ENCODE results near the gene KCNH4.
"Not testable (repeated sequence)": the region's sequence is repeated elsewhere in the genome, so short reads cannot be mapped to it uniquely, and the experiment has no call there.

The KCNH4 gene

DNA sequence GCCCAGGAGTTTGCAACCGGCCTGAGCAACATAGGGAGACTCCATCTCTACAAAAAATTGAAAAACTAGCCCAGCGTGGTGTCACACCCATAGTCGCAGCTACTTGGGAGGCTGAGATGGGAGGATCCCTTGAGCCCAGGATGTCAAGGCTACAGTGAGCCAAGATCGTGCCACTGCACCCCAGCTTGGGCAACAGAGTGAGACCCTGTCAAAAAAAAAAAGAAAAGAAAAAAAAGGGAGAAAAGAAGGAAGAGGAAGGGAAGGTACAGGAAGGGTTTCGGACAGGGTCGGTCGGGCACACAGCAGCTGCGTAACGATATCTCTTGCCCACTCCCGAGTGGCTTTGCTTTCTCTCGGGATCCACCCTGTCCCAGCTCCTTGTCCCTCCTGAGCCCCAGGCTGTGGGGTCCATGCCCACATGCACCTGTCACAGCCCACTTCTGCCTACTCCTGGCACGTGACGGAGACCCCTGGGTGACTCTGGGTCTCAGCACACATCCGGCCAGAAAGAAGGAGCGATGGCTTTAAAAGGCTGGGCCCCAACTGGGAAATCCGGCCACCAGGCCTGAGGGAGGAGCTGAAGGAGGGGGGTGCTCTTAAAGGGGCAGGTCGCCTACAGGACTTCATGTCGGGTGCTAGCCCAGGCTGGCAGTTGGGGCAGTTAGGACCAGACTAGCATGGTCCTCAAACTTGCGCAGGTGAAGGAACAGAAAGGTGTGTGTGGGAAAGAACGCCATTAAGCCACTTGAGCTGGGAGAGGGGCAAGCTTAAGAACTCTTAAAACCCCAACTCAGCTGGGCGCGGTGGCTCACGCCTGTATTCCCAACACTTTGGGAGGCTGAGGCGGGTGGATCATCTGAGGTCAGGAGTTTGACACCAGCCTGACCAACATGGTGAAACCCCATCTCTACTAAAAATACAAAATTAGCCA lies 13.3 kb upstream of the KCNH4 start, which contains the start of gene GHDC:
Gene GHDC, minus strand, starts transcription at position 526 of the 931 bp plus-strand sequence. CDS start 913 bp downstream, outside the sequence.
- Histone ChIP-seq H3K27me3 (ENCODE audit: insufficient read depth, low read length) (no peaks in the 10 kb centered on the region), H3K4me3 (ENCODE audit: low read depth, low read length) (peak within 1 kb of the TSS; percentile 100), H3K27ac (ENCODE audit: low read depth, low read length) (no peak within 1 kb of the TSS), H2AFZ (ENCODE audit: low read length, unreplicated experiment) (peak within 1 kb of the TSS; percentile 90), H3K79me2 (ENCODE audit: control insufficient read depth, insufficient read depth, low read length, unreplicated experiment) (no peaks in the 10 kb centered on the region), H3K4me1 (ENCODE audit: control insufficient read depth, insufficient read depth, low read length, unreplicated experiment) (peaks cover 7% of the 10 kb centered on the region), H3K36me3 (ENCODE audit: insufficient read depth, low read length) (no peaks in the 10 kb centered on the region)

DNA sequence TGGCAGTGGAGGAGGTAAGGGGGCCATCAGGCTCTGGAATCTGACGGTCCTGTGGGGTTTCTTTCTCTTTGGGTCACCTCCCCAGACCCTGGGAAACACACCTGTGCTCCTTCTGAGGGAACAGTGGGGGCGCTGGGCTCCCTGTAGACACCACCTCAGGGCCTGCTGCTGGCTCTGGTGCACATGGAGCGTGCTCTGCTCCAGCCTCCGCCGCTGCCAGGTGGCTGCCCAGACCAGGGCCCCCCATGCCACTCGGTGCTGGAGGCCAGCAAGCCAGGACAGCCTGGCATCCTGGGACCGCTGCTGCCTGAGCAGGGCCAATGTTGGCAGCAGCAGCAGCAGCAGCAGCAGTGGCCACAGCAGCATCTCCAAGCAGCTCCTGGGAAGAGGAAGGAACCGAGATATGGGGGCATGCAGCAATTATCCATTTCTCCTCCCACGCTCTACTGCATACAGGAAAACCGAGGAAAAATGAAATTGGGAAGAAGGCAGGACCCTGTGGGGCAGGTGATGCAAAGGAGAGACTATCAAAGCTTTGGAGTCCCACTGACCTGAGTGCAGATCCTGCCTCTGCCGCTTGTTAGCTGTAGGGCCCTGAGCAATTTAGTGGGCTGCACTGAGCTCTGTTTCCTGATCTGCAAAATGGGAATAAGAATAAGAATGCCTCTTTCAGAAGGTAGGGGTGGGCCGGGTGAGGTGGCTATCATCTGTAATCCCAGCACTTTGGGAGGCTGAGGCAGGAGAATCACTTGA lies 12.4 kb upstream of the KCNH4 start:
- H3K79me2 ChIP-seq (ENCODE audit: control insufficient read depth, insufficient read depth, low read length, unreplicated experiment), result no peaks in the 10 kb centered on the region
- H3K36me3 ChIP-seq (ENCODE audit: insufficient read depth, low read length), result no peaks in the 10 kb centered on the region
- peaks cover 7% of the 10 kb centered on the region for H3K4me1 ChIP-seq (ENCODE audit: control insufficient read depth, insufficient read depth, low read length, unreplicated experiment)
- H3K4me3 ChIP-seq (ENCODE audit: low read depth, low read length), result peak overlapping the region; percentile 100
- H3K27ac ChIP-seq (ENCODE audit: low read depth, low read length), result no peak overlapping the region
- H3K27me3 ChIP-seq (ENCODE audit: insufficient read depth, low read length), result no peaks in the 10 kb centered on the region
- no peak overlapping the region for H2AFZ ChIP-seq (ENCODE audit: low read length, unreplicated experiment)

DNA sequence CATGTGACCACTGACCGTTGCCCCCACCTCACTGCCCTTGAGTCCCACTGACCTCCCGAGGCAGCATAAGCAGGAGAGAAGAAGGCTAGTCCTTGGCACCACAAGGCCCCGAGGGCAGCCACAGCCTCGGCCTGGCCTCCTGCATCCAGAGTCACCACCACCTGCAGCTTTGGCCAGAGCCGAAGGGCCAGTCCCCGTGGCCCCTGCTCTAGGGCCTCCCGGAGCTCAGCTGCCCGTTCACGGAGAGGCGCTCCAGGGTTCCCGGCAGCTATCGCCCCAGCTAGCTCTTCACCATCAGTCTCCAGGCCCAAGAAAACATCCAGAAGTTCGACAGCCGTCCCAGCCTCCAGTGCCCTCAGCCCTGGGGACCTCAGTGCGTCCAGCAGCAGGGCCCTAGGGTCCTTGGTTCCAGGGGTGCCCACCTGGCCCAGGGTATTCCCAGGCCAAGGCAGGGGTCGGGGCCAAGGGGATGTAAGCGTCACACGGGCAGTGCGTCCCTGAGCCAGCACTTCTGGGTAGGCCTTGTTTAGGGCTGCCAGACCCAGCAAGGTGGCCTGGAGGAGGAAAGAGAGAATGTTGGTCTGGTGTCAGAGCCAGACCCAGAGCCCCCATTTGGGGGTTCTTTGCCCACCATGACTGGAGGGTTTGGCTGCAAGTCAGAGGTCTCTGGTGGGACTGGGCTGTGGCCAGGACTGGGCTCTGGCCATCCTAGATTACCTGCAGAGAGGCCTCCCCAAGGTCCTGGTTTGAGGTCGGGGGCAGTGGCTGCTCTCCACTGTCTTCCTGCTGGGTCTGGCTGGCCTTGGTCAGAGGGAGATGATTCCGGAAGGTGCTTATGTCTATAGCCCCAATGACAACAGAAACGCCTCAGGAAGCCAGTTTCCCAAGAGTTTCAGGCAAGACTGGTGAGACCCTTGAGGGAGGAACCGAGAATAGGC lies 11.5 kb upstream of the KCNH4 start:
- no peak overlapping the region for H3K4me3 ChIP-seq (ENCODE audit: low read depth, low read length)
- no peak overlapping the region for H3K27ac ChIP-seq (ENCODE audit: low read depth, low read length)
- no peak overlapping the region for H2AFZ ChIP-seq (ENCODE audit: low read length, unreplicated experiment)
- H3K79me2 ChIP-seq (ENCODE audit: control insufficient read depth, insufficient read depth, low read length, unreplicated experiment), result no peaks in the 10 kb centered on the region
- H3K4me1 ChIP-seq (ENCODE audit: control insufficient read depth, insufficient read depth, low read length, unreplicated experiment), result peaks cover 7% of the 10 kb centered on the region
- H3K36me3 ChIP-seq (ENCODE audit: insufficient read depth, low read length), result no peaks in the 10 kb centered on the region
- no peaks in the 10 kb centered on the region for H3K27me3 ChIP-seq (ENCODE audit: insufficient read depth, low read length)

DNA sequence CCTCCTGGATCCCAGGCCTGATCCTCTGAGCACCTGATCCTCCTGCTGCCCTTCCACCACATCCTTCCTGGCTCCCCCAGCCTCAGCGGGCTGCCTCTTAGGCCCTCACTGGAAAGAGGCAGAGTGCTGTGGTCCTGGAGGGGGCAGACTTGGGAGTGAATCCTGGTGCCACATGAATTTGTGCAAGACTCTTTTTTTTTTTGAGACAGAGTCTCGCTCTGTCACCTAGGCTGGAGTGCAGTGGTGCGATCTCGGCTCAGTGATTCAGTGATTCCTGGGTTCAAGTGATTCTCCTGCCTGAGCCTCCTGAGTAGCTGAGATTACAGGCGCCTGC lies 10.3 kb upstream of the KCNH4 start:
- Histone ChIP-seq H3K36me3 (ENCODE audit: insufficient read depth, low read length) (no peaks in the 10 kb centered on the region), H2AFZ (ENCODE audit: low read length, unreplicated experiment) (no peak overlapping the region), H3K4me3 (ENCODE audit: low read depth, low read length) (no peak overlapping the region), H3K27me3 (ENCODE audit: insufficient read depth, low read length) (no peaks in the 10 kb centered on the region), H3K79me2 (ENCODE audit: control insufficient read depth, insufficient read depth, low read length, unreplicated experiment) (no peaks in the 10 kb centered on the region), H3K4me1 (ENCODE audit: control insufficient read depth, insufficient read depth, low read length, unreplicated experiment) (peaks cover 7% of the 10 kb centered on the region), H3K27ac (ENCODE audit: low read depth, low read length) (no peak overlapping the region)

DNA sequence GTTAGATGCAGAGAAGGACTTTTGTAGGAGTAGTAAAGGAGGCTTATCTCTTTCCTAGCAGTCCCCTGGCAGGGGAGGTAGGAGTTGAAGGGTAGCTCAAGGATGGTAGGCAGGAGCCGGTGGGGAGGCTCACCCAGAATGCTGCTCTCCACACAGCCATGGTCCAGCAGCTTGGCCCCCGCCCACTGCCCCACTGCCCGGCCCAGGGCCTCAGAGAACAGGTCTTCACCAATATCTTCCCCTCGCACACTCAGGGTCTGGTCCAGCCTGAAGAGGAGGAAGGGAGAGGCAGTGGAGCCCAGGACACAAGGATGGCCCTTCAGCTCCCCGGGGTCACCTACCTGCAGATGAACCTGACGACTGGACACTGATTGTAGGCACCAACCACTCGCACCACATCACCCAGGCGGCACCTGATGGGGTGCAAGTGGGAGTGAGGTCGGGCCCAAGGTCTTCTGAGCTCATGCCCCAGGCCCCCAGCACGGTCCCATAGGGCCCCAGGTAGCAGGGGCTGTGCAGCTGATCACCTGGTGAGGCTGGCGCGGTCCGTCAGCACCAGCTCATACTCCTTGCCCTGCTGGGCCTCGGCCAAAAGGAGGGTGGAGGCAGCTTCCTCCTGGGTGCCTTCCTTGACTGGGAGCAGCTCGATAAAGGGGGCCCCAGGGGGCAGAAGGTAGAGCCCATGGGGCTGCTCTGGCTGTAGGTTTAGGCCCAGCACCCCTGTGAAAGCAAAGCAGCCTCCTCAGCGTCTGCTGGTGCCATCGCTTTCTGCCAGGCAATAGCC lies 9.7 kb upstream of the KCNH4 start:
- no peaks in the 10 kb centered on the region for H3K36me3 ChIP-seq (ENCODE audit: insufficient read depth, low read length)
- no peaks in the 10 kb centered on the region for H3K27me3 ChIP-seq (ENCODE audit: insufficient read depth, low read length)

DNA sequence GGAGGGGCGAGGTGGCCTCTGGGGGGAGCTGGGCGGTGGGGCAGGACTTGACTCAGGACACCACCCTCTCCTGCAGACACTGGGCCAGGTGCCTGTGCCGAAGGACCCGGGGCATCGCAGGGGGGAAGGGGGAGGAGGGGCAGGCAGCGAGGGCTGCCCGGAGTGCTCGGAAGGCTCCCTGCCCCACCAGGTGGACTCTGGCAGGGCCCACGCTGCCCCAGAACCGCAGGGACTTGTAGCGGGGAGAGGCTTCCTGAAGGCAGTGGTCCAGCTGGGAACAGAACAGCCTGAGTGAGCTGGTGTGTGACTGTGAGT lies 8.7 kb upstream of the KCNH4 start:
- Histone ChIP-seq H2AFZ (ENCODE audit: low read length, unreplicated experiment) (no peak overlapping the region), H3K4me1 (ENCODE audit: control insufficient read depth, insufficient read depth, low read length, unreplicated experiment) (peaks cover 10% of the 10 kb centered on the region), H3K36me3 (ENCODE audit: insufficient read depth, low read length) (no peaks in the 10 kb centered on the region), H3K4me3 (ENCODE audit: low read depth, low read length) (no peak overlapping the region), H3K27me3 (ENCODE audit: insufficient read depth, low read length) (no peaks in the 10 kb centered on the region), H3K27ac (ENCODE audit: low read depth, low read length) (no peak overlapping the region), H3K79me2 (ENCODE audit: control insufficient read depth, insufficient read depth, low read length, unreplicated experiment) (no peaks in the 10 kb centered on the region)

More for the DNA sequence above, 9.7 kb upstream of the KCNH4 start:
- no peak overlapping the region for H3K27ac ChIP-seq (ENCODE audit: low read depth, low read length)
- peaks cover 7% of the 10 kb centered on the region for H3K4me1 ChIP-seq (ENCODE audit: control insufficient read depth, insufficient read depth, low read length, unreplicated experiment)
- H3K79me2 ChIP-seq (ENCODE audit: control insufficient read depth, insufficient read depth, low read length, unreplicated experiment), result no peaks in the 10 kb centered on the region
- H2AFZ ChIP-seq (ENCODE audit: low read length, unreplicated experiment), result no peak overlapping the region
- H3K4me3 ChIP-seq (ENCODE audit: low read depth, low read length), result no peak overlapping the region

DNA sequence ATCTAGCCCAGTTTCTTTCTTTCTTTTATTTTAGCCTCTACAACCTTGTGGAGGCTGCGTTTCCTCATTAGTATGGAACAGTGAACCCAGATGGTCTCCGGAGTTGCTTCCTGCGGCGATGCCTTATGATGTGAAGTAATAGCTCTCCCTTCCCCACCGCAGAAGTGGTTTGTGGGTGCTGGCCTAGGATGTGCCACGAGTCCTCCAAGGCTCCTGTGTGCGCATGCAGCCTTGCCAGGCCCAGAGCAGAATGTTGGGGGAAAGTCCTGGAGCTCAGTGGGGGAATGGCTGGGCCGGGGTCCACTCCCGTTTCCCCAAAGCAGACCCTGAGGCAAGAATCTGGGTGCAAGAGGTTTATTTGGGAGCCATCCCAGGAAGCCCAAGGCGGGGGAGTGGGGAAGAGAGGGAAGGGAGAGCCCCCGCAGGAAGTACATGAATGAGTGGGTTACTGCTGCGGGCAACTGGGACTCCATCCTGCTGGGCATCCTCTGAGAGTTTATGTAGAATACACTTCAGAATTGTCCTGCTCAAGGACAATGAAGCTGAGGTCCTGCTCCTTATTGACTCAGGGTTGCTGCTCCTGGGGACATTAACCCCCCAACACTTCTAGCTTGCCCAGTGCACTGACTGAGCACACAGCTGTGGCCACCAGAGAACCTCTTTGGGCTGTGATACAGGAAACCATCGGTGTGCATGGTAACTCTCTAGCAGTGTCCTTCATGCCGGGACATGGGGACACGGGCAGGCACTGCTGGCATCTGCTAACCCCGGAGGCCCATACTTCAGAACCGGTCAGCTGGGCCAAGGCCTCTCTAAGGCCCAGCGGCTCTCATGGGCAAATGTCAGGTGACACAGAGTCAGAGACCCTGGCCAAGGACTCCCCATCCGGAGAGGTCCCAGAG lies 8.1 kb upstream of the KCNH4 start:
- no peaks in the 10 kb centered on the region for H3K27me3 ChIP-seq (ENCODE audit: insufficient read depth, low read length)
- no peak overlapping the region for H2AFZ ChIP-seq (ENCODE audit: low read length, unreplicated experiment)
- no peak overlapping the region for H3K27ac ChIP-seq (ENCODE audit: low read depth, low read length)
- no peaks in the 10 kb centered on the region for H3K36me3 ChIP-seq (ENCODE audit: insufficient read depth, low read length)
- H3K4me3 ChIP-seq (ENCODE audit: low read depth, low read length), result no peak overlapping the region
- peaks cover 14% of the 10 kb centered on the region for H3K4me1 ChIP-seq (ENCODE audit: control insufficient read depth, insufficient read depth, low read length, unreplicated experiment)
- no peaks in the 10 kb centered on the region for H3K79me2 ChIP-seq (ENCODE audit: control insufficient read depth, insufficient read depth, low read length, unreplicated experiment)

DNA sequence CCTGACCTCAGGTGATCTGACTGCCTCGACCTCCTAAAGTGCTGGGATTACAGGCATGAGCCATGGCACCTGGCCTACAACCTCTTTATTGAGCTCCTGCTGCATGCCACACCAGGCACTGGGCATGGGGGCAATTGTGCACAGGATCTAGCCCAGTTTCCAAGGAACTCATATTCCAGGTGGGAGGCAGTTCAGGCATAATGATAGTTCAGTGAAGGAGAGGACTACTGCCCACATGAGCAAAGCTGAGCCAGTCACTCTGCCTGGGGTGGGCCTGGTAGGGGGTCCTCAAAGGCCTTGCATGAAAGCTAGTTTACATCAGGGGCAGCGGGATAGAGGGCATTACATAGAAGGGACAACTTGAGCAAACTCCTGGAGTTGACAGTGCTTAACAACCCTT lies 6.9 kb upstream of the KCNH4 start:
- Histone ChIP-seq H3K27me3 (ENCODE audit: insufficient read depth, low read length) (no peaks in the 10 kb centered on the region), H3K4me3 (ENCODE audit: low read depth, low read length) (no peak overlapping the region), H3K4me1 (ENCODE audit: control insufficient read depth, insufficient read depth, low read length, unreplicated experiment) (peaks cover 17% of the 10 kb centered on the region), H2AFZ (ENCODE audit: low read length, unreplicated experiment) (no peak overlapping the region), H3K36me3 (ENCODE audit: insufficient read depth, low read length) (no peaks in the 10 kb centered on the region), H3K27ac (ENCODE audit: low read depth, low read length) (no peak overlapping the region), H3K79me2 (ENCODE audit: control insufficient read depth, insufficient read depth, low read length, unreplicated experiment) (no peaks in the 10 kb centered on the region)

DNA sequence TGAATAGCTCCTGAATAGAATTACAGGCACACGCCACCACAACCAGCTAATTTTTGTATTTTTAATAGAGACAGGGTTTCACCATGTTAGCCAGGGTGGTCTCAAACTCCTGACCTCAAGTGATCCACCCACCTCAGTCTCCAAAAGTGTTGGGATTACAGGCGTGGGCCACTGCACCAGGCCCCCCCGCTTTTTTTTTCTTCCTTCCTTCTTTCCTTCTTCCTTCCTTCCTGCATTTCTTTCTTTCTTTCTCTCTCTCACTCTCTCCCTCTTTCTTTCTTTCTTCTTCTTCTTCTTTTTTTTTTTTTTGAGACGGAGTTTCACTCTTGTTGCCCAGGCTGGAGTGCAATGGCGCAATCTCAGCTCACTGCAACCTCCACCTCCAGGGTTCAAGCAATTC lies 5.2 kb upstream of the KCNH4 start:
- not testable (repeated sequence) for H3K27ac ChIP-seq (ENCODE audit: low read depth, low read length); H3K27me3 ChIP-seq (ENCODE audit: insufficient read depth, low read length); H3K79me2 ChIP-seq (ENCODE audit: control insufficient read depth, insufficient read depth, low read length, unreplicated experiment); H2AFZ ChIP-seq (ENCODE audit: low read length, unreplicated experiment); H3K36me3 ChIP-seq (ENCODE audit: insufficient read depth, low read length); H3K4me3 ChIP-seq (ENCODE audit: low read depth, low read length)
- H3K4me1 ChIP-seq (ENCODE audit: control insufficient read depth, insufficient read depth, low read length, unreplicated experiment), result peaks cover 18% of the 10 kb centered on the region

Measured in ACC112 (cell line).